ENCODE data around the gene FNDC10. TPM values are rescaled to one million over a fixed set of nuclear protein-coding genes. Genes with fewer than 3 reads are reported as not detected.
A peak's percentile ranks its signal among the peaks of the same experiment; 100 is the strongest.

The FNDC10 gene
- total and polyA plus RNA-seq, 8 donors, result 0.28 to 2.4 (median 1.1) TPM

GRCh38 chr1:1613509-1614082, 13.7 kb upstream of the FNDC10 start:
- H3K36me3 ChIP-seq, result no peaks in the 10 kb centered on the region
- DNase-seq (no peak), ATAC-seq (no peak), FAIRE-seq (no peak)
- WGBS, 2 donors, result 16% methylated on average over 11 of the region's 11 CpGs
- no peaks in the 10 kb centered on the region for H3K27me3 ChIP-seq
- no peaks in the 10 kb centered on the region for H3K9me3 ChIP-seq
- no peak for TF ChIP-seq CTCF (IDR thresholded peaks at IDR 0.05)
- intact Hi-C loops (cut with DNase I), result no loop called here
- H3K4me3 ChIP-seq, result peak overlapping the region in 3 of 4 donors; percentile 95 to 100 (median 99)
- peaks cover 0 to 16% (median 7%) of the 10 kb centered on the region in 3 donors for H3K4me1 ChIP-seq
- peak overlapping the region; percentile 98 to 100 (median 100) for H3K27ac ChIP-seq

- no peak for TF ChIP-seq CTCF (IDR thresholded peaks at IDR 0.05)
- no peak for ATAC-seq
- Histone ChIP-seq H3K4me3 (no peak overlapping the region), H3K27me3 (no peaks in the 10 kb centered on the region), H3K36me3 (no peaks in the 10 kb centered on the region), H3K9me3 (no peaks in the 10 kb centered on the region), H3K27ac (no peak overlapping the region), H3K4me1 (peaks cover 0 to 14% (median 5%) of the 10 kb centered on the region in 3 donors)
- no peak for DNase-seq
- no peak for FAIRE-seq
- intact Hi-C loops (cut with DNase I), result no loop called here
- 91 to 94% methylated on average over 3 of the region's 3 CpGs for WGBS, 2 donors
Measured at GRCh38 chr1:1612104-1612400, 12.1 kb upstream of the FNDC10 start.

GRCh38 chr1:1610796-1611195, 10.9 kb upstream of the FNDC10 start:
- ATAC-seq (no peak), DNase-seq (peak in 1 of 6 donors; percentile 7), FAIRE-seq (no peak)
- Histone ChIP-seq H3K4me3 (no peak overlapping the region), H3K27me3 (no peaks in the 10 kb centered on the region), H3K4me1 (peaks cover 0 to 9% (median 0%) of the 10 kb centered on the region in 3 donors), H3K9me3 (no peaks in the 10 kb centered on the region), H3K36me3 (no peaks in the 10 kb centered on the region), H3K27ac (no peak overlapping the region)
- intact Hi-C loops (cut with DNase I), result no loop called here
- no peak for TF ChIP-seq CTCF (IDR thresholded peaks at IDR 0.05)
- 66 to 80% methylated on average over 9 of the region's 9 CpGs for WGBS, 2 donors

GRCh38 chr1:1609822-1610485, 10.0 kb upstream of the FNDC10 start:
- ATAC-seq, result no peak
- Histone ChIP-seq H3K27ac (no peak overlapping the region), H3K36me3 (no peaks in the 10 kb centered on the region), H3K9me3 (no peaks in the 10 kb centered on the region), H3K4me3 (no peak overlapping the region), H3K27me3 (no peaks in the 10 kb centered on the region), H3K4me1 (peaks cover 0 to 9% (median 0%) of the 10 kb centered on the region in 3 donors)
- intact Hi-C loops (cut with DNase I), result no loop called here
- no peak for TF ChIP-seq CTCF (IDR thresholded peaks at IDR 0.05)
- 71 to 74% methylated on average over 12 of the region's 12 CpGs for WGBS, 2 donors
- DNase-seq, result peak in 1 of 6 donors; percentile 7
- no peak for FAIRE-seq

GRCh38 chr1:1606232-1606631, 6.3 kb upstream of the FNDC10 start:
- WGBS, 2 donors, result 65 to 77% methylated on average over 7 to 13 of the region's 13 CpGs
- TF ChIP-seq CTCF (IDR thresholded peaks at IDR 0.05), result no peak
- no peak for ATAC-seq

More at GRCh38 chr1:1606232-1606631, 6.3 kb upstream of the FNDC10 start:
- no peaks in the 10 kb centered on the region for H3K36me3 ChIP-seq
- no peak for FAIRE-seq
- intact Hi-C loops (cut with DNase I), result no loop called here
- no peaks in the 10 kb centered on the region for H3K4me1 ChIP-seq
- no peak overlapping the region for H3K27ac ChIP-seq
- no peak overlapping the region for H3K4me3 ChIP-seq
- peak in 1 of 6 donors; percentile 48 for DNase-seq
- no peaks in the 10 kb centered on the region for H3K9me3 ChIP-seq
- no peaks in the 10 kb centered on the region for H3K27me3 ChIP-seq

Measured in pancreas (tissue), 10 donors.